SK-N-SH (cell line): ENCODE results near the gene TNFAIP2. TPM values are rescaled to one million over a fixed set of nuclear protein-coding genes. Genes with fewer than 3 reads are reported as not detected.

Experiments
- CTCF ChIA-PET: fragments of 300-600, 350-600 bp; formaldehyde crosslinking; extraction: SDS; loops from one replicate; lab custom pipeline; 2021; lab: Yijun Ruan, JAX
- POLR2A ChIA-PET: fragments of 350-600 bp; sonication (Branson Sonifier 250); formaldehyde crosslinking; extraction: SDS; loops from one replicate; lab custom pipeline; 2020; ENCODE audit warnings: antibody characterized with exemption, inconsistent platforms; lab: Yijun Ruan, JAX
- DNase-seq: peaks from one replicate; pipeline ENCODE4 v3.0.0; 2012
- H2AFZ ChIP-seq: fragments of 200-600 bp; sonication (generic); 2 replicates; pipeline ENCODE4 v1.8.1; 2016; ENCODE audit warnings: antibody characterized with exemption, mild to moderate bottlenecking, low read depth
- H3F3A ChIP-seq: fragments of 200-600 bp; sonication (generic); replicated peaks from 2 replicates; pipeline ENCODE3; 2016; ENCODE audit warnings: antibody characterized with exemption, mild to moderate bottlenecking; ENCODE audit not compliant: insufficient read depth
- H3K27ac ChIP-seq, 2 experiments: fragments of 200-500 bp in 1 of 2; fragments of 200-600 bp in 1 of 2; sonication (Bioruptor generic) in 1 of 2; sonication (generic), shearing (Covaris generic) in 1 of 2; 2 replicates each; pipeline versions ENCODE4 v1.5.1 to v1.6.1; 2014 to 2016; ENCODE audit warnings: low read depth in 2 of 2, inconsistent platforms in 1 of 2, low read length in 1 of 2, mild to moderate bottlenecking in 1 of 2, mixed read lengths in 1 of 2
- H3K27me3 ChIP-seq: fragments of 200-600 bp; sonication (generic), shearing (Covaris generic); 2 replicates; pipeline ENCODE4 v1.6.1; 2016; ENCODE audit warnings: mixed run types; ENCODE audit not compliant: insufficient read depth
- H3K36me3 ChIP-seq, 2 experiments: fragments of 200-500 bp in 1 of 2; fragments of 200-600 bp in 1 of 2; sonication (Bioruptor generic) in 1 of 2; sonication (generic) in 1 of 2; replicated peaks in 1 of 2; 2 replicates each; pipeline versions ENCODE3 to v1.5.1; 2014 to 2016; ENCODE audit warnings: low read length in 1 of 2, mild to moderate bottlenecking in 1 of 2; ENCODE audit not compliant: insufficient read depth in 2 of 2, control insufficient read depth in 1 of 2
- H3K4me1 ChIP-seq, 2 experiments: fragments of 200-500 bp in 1 of 2; fragments of 200-600 bp in 1 of 2; sonication (Bioruptor generic) in 1 of 2; sonication (generic), shearing (Covaris generic) in 1 of 2; 2 replicates each; pipeline versions ENCODE4 v1.5.1 to v1.6.1; 2014 to 2016; ENCODE audit warnings: low read depth in 1 of 2, low read length in 1 of 2, mixed run types in 1 of 2; ENCODE audit not compliant: insufficient read depth in 2 of 2, control insufficient read depth in 1 of 2
- H3K4me2 ChIP-seq: fragments of 200-600 bp; sonication (generic), shearing (Covaris generic); 2 replicates; pipeline ENCODE4 v1.6.1; 2017; ENCODE audit warnings: mixed run types
- H3K4me3 ChIP-seq, 2 experiments: fragments of 200-500 bp in 1 of 2; fragments of 200-600 bp in 1 of 2; sonication (Bioruptor generic) in 1 of 2; sonication (generic), shearing (Covaris generic) in 1 of 2; 2 replicates each; pipeline versions ENCODE4 v1.5.1 to v1.8.1; 2014 to 2016; ENCODE audit warnings: low read depth in 2 of 2, inconsistent platforms in 1 of 2, low read length in 1 of 2, mild to moderate bottlenecking in 1 of 2, mixed read lengths in 1 of 2, moderate library complexity in 1 of 2
- H3K79me2 ChIP-seq: fragments of 200-600 bp; sonication (generic); 2 replicates; pipeline ENCODE4 v1.8.1; 2017; ENCODE audit warnings: mild to moderate bottlenecking; ENCODE audit not compliant: insufficient read depth
- H3K9ac ChIP-seq: fragments of 200-600 bp; sonication (generic); 2 replicates; pipeline ENCODE4 v1.6.1; 2017; ENCODE audit warnings: mixed run types
- H3K9me2 ChIP-seq: fragments of 200-600 bp; sonication (generic); 2 replicates; pipeline ENCODE4 v1.6.1; 2017; ENCODE audit warnings: mixed run types
- H3K9me3 ChIP-seq: fragments of 200-600 bp; sonication (generic); 2 replicates; pipeline ENCODE4 v1.6.1; 2017; ENCODE audit warnings: mixed run types, mild to moderate bottlenecking, moderate library complexity
- H4K20me1 ChIP-seq: fragments of 200-600 bp; sonication (generic); 2 replicates; pipeline ENCODE4 v1.6.1; 2017; ENCODE audit warnings: mild to moderate bottlenecking, mixed run types; ENCODE audit not compliant: insufficient read depth
- CHD2 ChIP-seq: fragments of 150-350 bp; IDR thresholded peaks from 2 replicates; pipeline ENCODE4 v1.6.1; 2018; ENCODE audit warnings: low read length; ENCODE audit not compliant: partially characterized antibody
- EZH2phosphoT487 ChIP-seq: fragments of 200-600 bp; sonication (generic); IDR thresholded peaks from 2 replicates; pipeline ENCODE4 v1.6.1; 2017; ENCODE audit warnings: low read depth, mixed run types, mild to moderate bottlenecking, antibody characterized with exemption, moderate library complexity, borderline replicate concordance
- FOXM1 ChIP-seq: IDR thresholded peaks from 2 replicates; pipeline ENCODE4 v1.4.0; 2012; ENCODE audit warnings: low read depth, mild to moderate bottlenecking
- GABPA ChIP-seq: IDR thresholded peaks from 2 replicates; pipeline ENCODE4 v1.4.0; 2012; ENCODE audit warnings: low read depth, mild to moderate bottlenecking
- JUND ChIP-seq: IDR thresholded peaks from 2 replicates; pipeline ENCODE4 v1.4.0; 2012
- MEF2A ChIP-seq: IDR thresholded peaks from 2 replicates; pipeline ENCODE4 v1.4.0; 2012; ENCODE audit warnings: low read depth, borderline replicate concordance
- NFIC ChIP-seq: IDR thresholded peaks from 2 replicates; pipeline ENCODE4 v1.4.0; 2012; ENCODE audit warnings: borderline replicate concordance
- NRF1 ChIP-seq: IDR thresholded peaks from 2 replicates; pipeline ENCODE4 v1.6.1; 2012; ENCODE audit warnings: low read depth, mild to moderate bottlenecking, low read length
- POLR2AphosphoS5 ChIP-seq: IDR thresholded peaks from 2 replicates; pipeline ENCODE4 v1.6.1; 2012; ENCODE audit warnings: low read depth, low read length
- REST ChIP-seq: IDR thresholded peaks from 2 replicates; pipeline ENCODE4 v1.6.1; 2012; ENCODE audit warnings: mild to moderate bottlenecking, low read depth, low read length, moderate library complexity
- RFX5 ChIP-seq: IDR thresholded peaks from 2 replicates; pipeline ENCODE4 v1.6.1; 2012; ENCODE audit warnings: mild to moderate bottlenecking, improper control_type of control experiment, low read length
- TAF1 ChIP-seq: IDR thresholded peaks from 2 replicates; pipeline ENCODE4 v1.6.1; 2012; ENCODE audit warnings: low read depth, mild to moderate bottlenecking, low read length, moderate library complexity, borderline replicate concordance
- TEAD4 ChIP-seq: IDR thresholded peaks from 2 replicates; pipeline ENCODE4 v1.4.0; 2012; ENCODE audit warnings: mild to moderate bottlenecking, borderline replicate concordance; ENCODE audit not compliant: insufficient read depth
- ZBTB33 ChIP-seq: IDR thresholded peaks from 2 replicates; pipeline ENCODE4 v1.4.0; 2012; ENCODE audit warnings: low read depth, borderline replicate concordance
- WGBS: methylation state at CpG from one replicate; pipeline ENCODE4 v1.1.6; 2017; ENCODE audit warnings: low lambda C conversion rate; 5-methylcytosine and 5-hydroxymethylcytosine counted together
- polyA plus RNA-seq, 3 experiments: library from polyadenylated mRNA; depleted of rRNA; stranded (reverse); fragments of >200 nt; gene quantifications; 2 replicates each; pipeline ENCODE4 v1.2.3, GENCODE V29; 2012

Gene TNFAIP2
- polyA plus RNA-seq, 1 of the 3 experiments (the other 2 are of a cell fraction), result 16.0 TPM

- Histone ChIP-seq H3K27ac (no peak overlapping the region), H2AFZ (no peak overlapping the region), H3K4me1 (no peaks in the 10 kb centered on the region; a peak in 1 of 4 replicates), H3K9ac (no peak overlapping the region), H4K20me1 (no peaks in the 10 kb centered on the region)
- TF ChIP-seq POLR2AphosphoS5 (no peak), EZH2phosphoT487 (no peak), TAF1 (no peak), ZBTB33 (no peak), FOXM1 (no peak), GABPA (no peak), RFX5 (no peak), JUND (no peak), NRF1 (no peak), TEAD4 (no peak), NFIC (no peak), MEF2A (no peak), CHD2 (no peak), REST (no peak)
- TF ChIP-seq, all 33 proteins: peak for 0
- WGBS, result 78% methylated on average over 17 of the region's 31 CpGs
- DNase-seq, result no peak
- H3K79me2 ChIP-seq, result no peaks in the 10 kb centered on the region
- no peaks in the 10 kb centered on the region for H3K36me3 ChIP-seq
- no peaks in the 10 kb centered on the region for H3K9me2 ChIP-seq
- ChIA-PET POLR2A (no interaction called here), CTCF (interaction anchor here (0.7 to 2.4 kb wide), 5 partner anchors 9 to 194 kb away, joined by 3 to 12 read pairs (median 3); no protein-coding TSS in a partner anchor)
- peaks cover 4% of the 10 kb centered on the region for H3F3A ChIP-seq
- H3K9me3 ChIP-seq, result no peaks in the 10 kb centered on the region
- no peak overlapping the region for H3K4me3 ChIP-seq
- no peak overlapping the region for H3K4me2 ChIP-seq
- peaks cover 10% of the 10 kb centered on the region for H3K27me3 ChIP-seq
These were observed 25.0 kb upstream of the TNFAIP2 start for GRCh38 chr14:103097994-103098957.
